Bronchial epithelial cell (primary cell): ENCODE results near the gene TNS3. TPM values are rescaled to one million over a fixed set of nuclear protein-coding genes. Genes with fewer than 3 reads are reported as not detected.

Source experiments
- DNase-seq: peaks from one replicate; pipeline ENCODE4 v3.0.0-alpha.2; 2010; ENCODE audit warnings: low read depth
- FAIRE-seq: peaks from 2 replicates; lab custom pipeline; 2011; peaks lifted over from hg19 to GRCh38; lab: Jason Lieb, UNC
- H3K27me3 ChIP-seq: 2 replicates; pipeline ENCODE4 v1.5.1; 2011; ENCODE audit warnings: low read length; ENCODE audit not compliant: control insufficient read depth, insufficient read depth
- H3K36me3 ChIP-seq: 2 replicates; pipeline ENCODE4 v1.5.1; 2011; ENCODE audit warnings: low read length; ENCODE audit not compliant: control insufficient read depth, insufficient read depth
- H3K4me3 ChIP-seq: 2 replicates; pipeline ENCODE4 v1.5.1; 2011; ENCODE audit warnings: mild to moderate bottlenecking, low read depth, low read length, control low read depth
- CTCF ChIP-seq: IDR thresholded peaks from 2 replicates; pipeline ENCODE4 v1.5.1; 2011; ENCODE audit warnings: mild to moderate bottlenecking, moderate library complexity, low read length, control low read depth, inconsistent platforms; ENCODE audit not compliant: insufficient read depth, severe bottlenecking
- total RNA-seq: library from RNA; depleted of rRNA; stranded (reverse); fragments of >200 nt; gene quantifications from 2 replicates; pipeline ENCODE4 v1.2.1, GENCODE V29; 2014

Gene TNS3
- total RNA-seq, 1 donor from 2014 or later = 2.6 TPM

- Histone ChIP-seq H3K27me3 (no peaks in the 10 kb centered on the region), H3K36me3 (peaks cover 2% of the 10 kb centered on the region), H3K4me3 (no peak overlapping the region)
- FAIRE-seq (no peak), DNase-seq (no peak)
- TF ChIP-seq CTCF = no peak
Observed at GRCh38 chr7:47360301-47360900, 221.5 kb downstream of the TNS3 start.

GRCh38 chr7:47358944-47359588 lies 222.8 kb downstream of the TNS3 start:
- peak; percentile 66 for FAIRE-seq
- no peaks in the 10 kb centered on the region for H3K36me3 ChIP-seq
- H3K27me3 ChIP-seq = no peaks in the 10 kb centered on the region
- DNase-seq = peak; percentile 32
- no peak overlapping the region for H3K4me3 ChIP-seq
- no peak for TF ChIP-seq CTCF

- DNase-seq (no peak), FAIRE-seq (no peak)
- H3K27me3 ChIP-seq = no peaks in the 10 kb centered on the region
- TF ChIP-seq CTCF = no peak
- no peak overlapping the region for H3K4me3 ChIP-seq
- H3K36me3 ChIP-seq = no peaks in the 10 kb centered on the region
Observed at GRCh38 chr7:47358357-47358756, 223.6 kb downstream of the TNS3 start.

- H3K27me3 ChIP-seq = no peaks in the 10 kb centered on the region
- no peak for TF ChIP-seq CTCF
- no peaks in the 10 kb centered on the region for H3K36me3 ChIP-seq
- no peak for FAIRE-seq
- no peak overlapping the region for H3K4me3 ChIP-seq
- DNase-seq = no peak
Observed at GRCh38 chr7:47357863-47358262, 224.0 kb downstream of the TNS3 start.

- no peak overlapping the region for H3K4me3 ChIP-seq
- no peaks in the 10 kb centered on the region for H3K27me3 ChIP-seq
- DNase-seq = no peak
- peak; percentile 7 for FAIRE-seq
- H3K36me3 ChIP-seq = no peaks in the 10 kb centered on the region
- no peak for TF ChIP-seq CTCF
Observed at GRCh38 chr7:47357361-47357760, 224.6 kb downstream of the TNS3 start.

- Histone ChIP-seq H3K27me3 (no peaks in the 10 kb centered on the region), H3K36me3 (no peaks in the 10 kb centered on the region), H3K4me3 (no peak overlapping the region)
- no peak for TF ChIP-seq CTCF
- DNase-seq = no peak
- FAIRE-seq = peak; percentile 43
Observed at GRCh38 chr7:47356261-47356660, 225.7 kb downstream of the TNS3 start.
